Spleen (tissue), 11 donors: ENCODE data around the gene GGTLC1. TPM values are rescaled to one million over a fixed set of nuclear protein-coding genes. Genes with fewer than 3 reads are reported as not detected.

Source experiments
- DNase-seq: peaks from one replicate; pipeline ENCODE4 v3.0.0-alpha.2; 2020
- H3K27ac ChIP-seq, 8 donors: fragments of 200-600 bp; sonication (generic) in 7 of 8; 1 replicate in 4 of 8; 2 replicates in 4 of 8; pipeline versions ENCODE4 v1.5.0 to v1.8.0; 2016 to 2021; ENCODE audit warnings: inconsistent platforms in 4 of 8, mild to moderate bottlenecking in 4 of 8, moderate library complexity in 1 of 8
- H3K27me3 ChIP-seq, 7 donors: fragments of 200-600 bp; sonication (generic) in 6 of 7; replicated peaks in 1 of 7; 1 replicate in 4 of 7; 2 replicates in 3 of 7; pipeline versions ENCODE4 v1.5.0 to v1.8.0; 2016 to 2021; ENCODE audit warnings: inconsistent platforms in 3 of 7, mild to moderate bottlenecking in 1 of 7
- H3K36me3 ChIP-seq, 6 donors: fragments of 200-600 bp; sonication (generic) in 5 of 6; 1 replicate in 4 of 6; 2 replicates in 2 of 6; pipeline versions ENCODE4 v1.5.0 to v1.8.0; 2016 to 2021; ENCODE audit warnings: inconsistent platforms in 2 of 6
- H3K4me1 ChIP-seq, 6 donors: fragments of 200-600 bp; sonication (generic) in 5 of 6; 1 replicate in 3 of 6; 2 replicates in 3 of 6; pipeline versions ENCODE4 v1.5.0 to v1.8.0; 2016 to 2021; ENCODE audit warnings: inconsistent platforms in 3 of 6
- H3K4me3 ChIP-seq, 8 donors: fragments of 200-600 bp; sonication (generic) in 7 of 8; 1 replicate in 4 of 8; 2 replicates in 4 of 8; pipeline versions ENCODE4 v1.5.0 to v1.8.0; 2016 to 2021; ENCODE audit warnings: inconsistent platforms in 4 of 8, mild to moderate bottlenecking in 4 of 8, moderate library complexity in 2 of 8
- H3K9me3 ChIP-seq, 8 donors: fragments of 200-600 bp; sonication (generic) in 7 of 8; 1 replicate in 4 of 8; 2 replicates in 4 of 8; pipeline versions ENCODE4 v1.5.0 to v1.8.0; 2016 to 2021; ENCODE audit warnings: inconsistent platforms in 4 of 8
- POLR2A ChIP-seq, 3 donors: fragments of 450-650 bp; IDR thresholded peaks; one replicate each; pipeline ENCODE4 v1.5.1; 2017; ENCODE audit warnings: antibody characterized with exemption in 3 of 3, mild to moderate bottlenecking in 1 of 3
- POLR2AphosphoS5 ChIP-seq, 3 donors: sonication (generic); formaldehyde crosslinking; IDR thresholded peaks; one replicate each; pipeline ENCODE4 v1.5.1; 2017; ENCODE audit warnings: antibody characterized with exemption in 3 of 3
- WGBS, 5 donors: extraction: QIAGEN DNeasy Blood & Tissue Kit in 3 of 5; methylation state at CpG; one replicate each; pipeline versions ENCODE4 v1.1.5 to v1.1.7; 2013 to 2018; 5-methylcytosine and 5-hydroxymethylcytosine counted together
- intact Hi-C: fragments of 100-400 bp; cut with DNase I; formaldehyde crosslinking; loops from one replicate; pipeline ENCODE4 v1.15.0; 2023; ENCODE audit warnings: low total_unique reads
- polyA plus RNA-seq, 3 donors: library from polyadenylated mRNA; stranded (reverse); fragments of 200-250 nt; gene quantifications; one replicate each; pipeline ENCODE4 v1.2.1, GENCODE V29; 2013
- total RNA-seq, 7 donors: library from RNA; depleted of rRNA in 3 of 7; stranded (reverse); fragments of >200 nt in 3 of 7; fragmentation: NEBNext Ultra II Directional in 4 of 7; extraction: Animal tissue kit (Norgen Biotek cat#: 25700) in 4 of 7; gene quantifications; one replicate each; pipeline versions ENCODE4 v1.1.0 to v1.2.1, GENCODE V29; 2016 to 2021
- TF ChIP-seq, protein P1 (sequence below), 11 experiments: fragments of 200-600 bp in 7 of 11; fragments of 450-650 bp in 4 of 11; sonication (generic) in 4 of 11; IDR thresholded peaks in 8 of 11; conservative IDR thresholded peaks in 3 of 11; 1 replicate in 7 of 11; 2 replicates in 4 of 11; pipeline versions ENCODE4 v1.4.0 to v1.8.0; 2016 to 2021; ENCODE audit warnings: antibody characterized with exemption in 11 of 11, inconsistent platforms in 4 of 11, mild to moderate bottlenecking in 1 of 11
- donor health status: healthy with polysubstance abuse.
- donor health status: DM: no; HTN: no; CAD: no; lungs with moderate emphysema.
- donor health status: DM: no; HTN: no; CAD: no.
- donor health status: Bipolar disorder and iron deficiency.
- donor health status: healthy.
- donor health status: DM: no; HTN: no; CAD: no.
- donor health status: DM: yes; HTN: yes; CAD: no.

The GGTLC1 gene
- total and polyA plus RNA-seq, 10 donors: not detected

DNA sequence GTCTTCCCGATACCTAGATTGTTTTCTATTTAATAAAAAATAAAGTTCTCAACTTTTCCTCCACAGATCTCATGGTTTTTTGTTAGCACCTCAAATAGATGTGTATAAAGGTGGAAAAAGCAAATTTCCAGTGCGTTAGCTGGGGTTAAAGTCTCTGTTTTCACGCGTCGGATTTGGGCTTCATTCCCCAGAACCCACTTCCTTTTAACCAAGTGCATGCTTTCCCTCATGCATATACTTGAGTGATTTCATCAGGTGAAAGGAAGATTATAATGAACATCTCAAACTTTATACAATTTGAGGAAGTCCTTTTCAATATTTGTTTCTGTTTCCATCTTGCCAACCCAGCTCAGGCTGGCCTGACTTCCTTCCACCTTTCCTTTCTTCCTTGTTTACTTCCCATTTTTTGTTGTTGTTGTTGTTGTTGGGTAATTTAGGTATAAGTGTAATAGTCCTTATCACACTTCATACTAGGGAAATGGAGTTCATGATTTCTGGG is 43.9 kb upstream of the GGTLC1 start:
- intact Hi-C loops: no loop called here
- H3K9me3 ChIP-seq: no peaks in the 10 kb centered on the region
- DNase-seq: no peak
- H3K27me3 ChIP-seq: no peaks in the 10 kb centered on the region
- 57 to 69% (median 65%) methylated on average over 5 of the region's 5 CpGs for WGBS, 5 donors
- peak overlapping the region in 3 of 8 donors; percentile 10 to 56 (median 37) for H3K27ac ChIP-seq
- H3K4me1 ChIP-seq: peaks cover 0 to 14% (median 7%) of the 10 kb centered on the region in 6 donors
- TF ChIP-seq POLR2A (IDR thresholded peaks at IDR 0.05) (no peak), POLR2AphosphoS5 (IDR thresholded peaks at IDR 0.05) (no peak)
- TF ChIP-seq, protein P1, sequence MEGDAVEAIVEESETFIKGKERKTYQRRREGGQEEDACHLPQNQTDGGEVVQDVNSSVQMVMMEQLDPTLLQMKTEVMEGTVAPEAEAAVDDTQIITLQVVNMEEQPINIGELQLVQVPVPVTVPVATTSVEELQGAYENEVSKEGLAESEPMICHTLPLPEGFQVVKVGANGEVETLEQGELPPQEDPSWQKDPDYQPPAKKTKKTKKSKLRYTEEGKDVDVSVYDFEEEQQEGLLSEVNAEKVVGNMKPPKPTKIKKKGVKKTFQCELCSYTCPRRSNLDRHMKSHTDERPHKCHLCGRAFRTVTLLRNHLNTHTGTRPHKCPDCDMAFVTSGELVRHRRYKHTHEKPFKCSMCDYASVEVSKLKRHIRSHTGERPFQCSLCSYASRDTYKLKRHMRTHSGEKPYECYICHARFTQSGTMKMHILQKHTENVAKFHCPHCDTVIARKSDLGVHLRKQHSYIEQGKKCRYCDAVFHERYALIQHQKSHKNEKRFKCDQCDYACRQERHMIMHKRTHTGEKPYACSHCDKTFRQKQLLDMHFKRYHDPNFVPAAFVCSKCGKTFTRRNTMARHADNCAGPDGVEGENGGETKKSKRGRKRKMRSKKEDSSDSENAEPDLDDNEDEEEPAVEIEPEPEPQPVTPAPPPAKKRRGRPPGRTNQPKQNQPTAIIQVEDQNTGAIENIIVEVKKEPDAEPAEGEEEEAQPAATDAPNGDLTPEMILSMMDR (IDR thresholded peaks at IDR 0.05 in 8 of 11, conservative IDR thresholded peaks at IDR 0.05 in 3 of 11): no peak
- H3K36me3 ChIP-seq: no peaks in the 10 kb centered on the region
- H3K4me3 ChIP-seq: no peak overlapping the region

GRCh38 chr20:24027229-24027628 is 38.6 kb upstream of the GGTLC1 start:
- WGBS, 5 donors: 0 to 5% (median 3%) methylated on average over 6 of the region's 6 CpGs
- Histone ChIP-seq H3K27me3 (no peaks in the 10 kb centered on the region), H3K27ac (peak overlapping the region; percentile 33 to 86 (median 67)), H3K36me3 (no peaks in the 10 kb centered on the region), H3K4me1 (peaks cover 6 to 22% (median 8%) of the 10 kb centered on the region in 6 donors), H3K4me3 (peak overlapping the region in 1 of 8 donors; percentile 45), H3K9me3 (no peaks in the 10 kb centered on the region)
- no peak for TF ChIP-seq POLR2A (IDR thresholded peaks at IDR 0.05)
- peak; percentile 41 to 90 (median 80) for TF ChIP-seq POLR2AphosphoS5 (IDR thresholded peaks at IDR 0.05)
- DNase-seq: peak; percentile 89
- intact Hi-C loops: no loop called here

DNA sequence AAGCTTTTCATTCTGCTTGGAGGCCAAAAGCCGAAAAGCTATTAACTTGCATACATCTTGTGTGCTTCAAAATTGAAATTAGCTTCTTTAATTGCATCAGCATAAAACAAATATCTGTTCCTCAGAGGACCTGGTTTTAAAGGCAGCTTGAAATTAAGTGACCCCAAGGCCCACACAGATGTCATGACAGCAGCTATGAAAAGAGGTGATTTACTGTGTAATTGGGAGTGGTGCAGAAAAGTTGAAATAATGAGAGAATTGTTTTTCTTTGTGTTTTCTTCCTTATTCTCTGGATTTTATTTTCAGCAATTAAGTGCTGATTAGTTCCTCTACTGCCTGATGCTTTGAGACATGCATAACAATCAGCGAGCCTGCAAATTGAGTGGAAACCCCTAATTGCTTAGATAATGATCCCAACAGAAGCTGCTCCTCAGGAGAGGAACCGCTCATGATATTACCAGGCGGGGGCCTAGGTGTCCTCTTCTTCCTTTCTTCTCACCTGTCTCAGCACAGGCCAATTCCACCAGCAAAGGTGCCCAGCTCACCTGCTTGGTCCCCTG is 34.1 kb upstream of the GGTLC1 start:
- intact Hi-C loops: no loop called here
- no peak overlapping the region for H3K4me3 ChIP-seq

DNA sequence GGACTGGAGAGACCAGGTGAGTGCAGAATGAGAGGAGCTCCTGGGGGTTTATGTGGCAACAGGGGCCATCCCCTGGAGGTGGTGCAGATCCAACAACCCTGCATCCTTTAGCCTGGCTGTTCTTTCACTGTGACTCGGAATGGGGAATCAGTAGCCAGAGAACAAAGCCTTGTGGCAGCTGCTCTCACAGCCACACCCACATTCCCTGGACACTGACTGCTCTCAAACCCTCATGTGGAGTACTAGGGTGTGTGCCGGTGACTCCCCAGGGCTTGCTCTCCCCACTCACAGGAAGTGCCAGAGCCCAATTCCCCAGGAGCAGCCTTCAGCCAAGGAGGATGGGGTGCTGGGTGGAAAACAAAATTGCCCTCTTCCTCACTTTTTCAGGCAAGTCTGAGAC is 30.2 kb upstream of the GGTLC1 start:
- no peak overlapping the region for H3K27ac ChIP-seq
- no peak overlapping the region for H3K4me3 ChIP-seq
- no peak for DNase-seq
- no peaks in the 10 kb centered on the region for H3K9me3 ChIP-seq
- intact Hi-C loops: no loop called here
- H3K27me3 ChIP-seq: peaks cover 0 to 13% (median 0%) of the 10 kb centered on the region in 7 donors
- TF ChIP-seq POLR2AphosphoS5 (IDR thresholded peaks at IDR 0.05): no peak
- TF ChIP-seq, protein P1 (IDR thresholded peaks at IDR 0.05 in 8 of 11, conservative IDR thresholded peaks at IDR 0.05 in 3 of 11): no peak
- TF ChIP-seq POLR2A (IDR thresholded peaks at IDR 0.05): no peak
- 83 to 94% (median 93%) methylated on average over 1 to 2 of the region's 2 CpGs for WGBS, 5 donors
- H3K4me1 ChIP-seq: no peaks in the 10 kb centered on the region
- no peaks in the 10 kb centered on the region for H3K36me3 ChIP-seq

More for the DNA sequence above, 34.1 kb upstream of the GGTLC1 start:
- Histone ChIP-seq H3K4me1 (peaks cover 4 to 17% (median 8%) of the 10 kb centered on the region in 6 donors), H3K27me3 (peaks cover 0 to 13% (median 0%) of the 10 kb centered on the region in 7 donors), H3K27ac (no peak overlapping the region), H3K9me3 (no peaks in the 10 kb centered on the region), H3K36me3 (no peaks in the 10 kb centered on the region)
- TF ChIP-seq POLR2AphosphoS5 (IDR thresholded peaks at IDR 0.05): no peak
- TF ChIP-seq, protein P1 (IDR thresholded peaks at IDR 0.05 in 8 of 11, conservative IDR thresholded peaks at IDR 0.05 in 3 of 11): no peak
- TF ChIP-seq POLR2A (IDR thresholded peaks at IDR 0.05): no peak
- 86 to 97% (median 91%) methylated on average over 4 of the region's 4 CpGs for WGBS, 5 donors
- DNase-seq: no peak
